HFFc6 (cell line): ENCODE results near the gene GABBR2. TPM values are rescaled to one million over a fixed set of nuclear protein-coding genes. Genes with fewer than 3 reads are reported as not detected.
"Not testable (repeated sequence)": the region's sequence is repeated elsewhere in the genome, so short reads cannot be mapped to it uniquely, and the experiment has no call there.

Experiments used
- DNase-seq: peaks from one replicate; pipeline ENCODE4 v3.0.0-alpha.2; 2018
- H3K27ac Mint-ChIP-seq: 2 replicates; pipeline ENCODE4 v1.8.0; 2020; ENCODE audit warnings: mild to moderate bottlenecking, mixed read lengths
- H3K27me3 Mint-ChIP-seq: 2 replicates; pipeline ENCODE4 v1.8.0; 2021; ENCODE audit warnings: mild to moderate bottlenecking, moderate library complexity, mixed read lengths; ENCODE audit not compliant: insufficient read depth
- H3K36me3 Mint-ChIP-seq: 2 replicates; pipeline ENCODE4 v1.8.0; 2021; ENCODE audit warnings: low read depth, mixed read lengths
- H3K4me1 Mint-ChIP-seq: 2 replicates; pipeline ENCODE4 v1.8.0; 2020; ENCODE audit warnings: low read depth, mixed read lengths
- H3K4me3 Mint-ChIP-seq: 2 replicates; pipeline ENCODE4 v1.8.0; 2020; ENCODE audit warnings: mild to moderate bottlenecking, moderate library complexity, mixed read lengths
- H3K9me3 Mint-ChIP-seq: 2 replicates; pipeline ENCODE4 v1.8.0; 2020; ENCODE audit warnings: mild to moderate bottlenecking, mixed read lengths
- CTCF ChIP-seq: fragments of 200-600 bp; sonication (generic); IDR thresholded peaks from 2 replicates; pipeline ENCODE4 v1.5.0; 2021; ENCODE audit warnings: antibody characterized with exemption, mild to moderate bottlenecking
- total RNA-seq, 6 experiments: library from RNA; stranded (reverse); fragmentation: NEBNext Ultra II Directional; extraction: Animal tissue kit (Norgen Biotek cat#: 25700); gene quantifications; 2 replicates in 1 of 6; 3 replicates in 5 of 6; pipeline ENCODE4 v1.2.3, GENCODE V29; 2021

GABBR2 gene
- total RNA-seq, 6 experiments from 2014 or later = 3.1 to 9.3 (median 7.6) TPM

GRCh38 chr9:98657897-98658296 lies 50.8 kb downstream of the GABBR2 start:
- no peaks in the 10 kb centered on the region; the same call in 1 of the 2 replicates for H3K9me3 Mint-ChIP-seq
- peaks cover 3% of the 10 kb centered on the region for H3K27me3 Mint-ChIP-seq
- peaks cover 69% of the 10 kb centered on the region for H3K4me1 Mint-ChIP-seq
- peak; percentile 90 for DNase-seq
- peak overlapping the region; percentile 97 for H3K27ac Mint-ChIP-seq
- H3K36me3 Mint-ChIP-seq = peaks cover 5% of the 10 kb centered on the region
- H3K4me3 Mint-ChIP-seq = peak overlapping the region; percentile 59
- TF ChIP-seq CTCF = no peak

GRCh38 chr9:98656511-98656910 lies 52.2 kb downstream of the GABBR2 start:
- Mint-ChIP-seq H3K27ac (peak overlapping the region; percentile 97), H3K36me3 (peaks cover 5% of the 10 kb centered on the region), H3K4me3 (no peak overlapping the region), H3K27me3 (peaks cover 3% of the 10 kb centered on the region; the same call in 1 of the 2 replicates), H3K9me3 (no peaks in the 10 kb centered on the region; the same call in 1 of the 2 replicates), H3K4me1 (peaks cover 69% of the 10 kb centered on the region)
- no peak for DNase-seq
- TF ChIP-seq CTCF = no peak

- not testable (repeated sequence) for H3K27me3 Mint-ChIP-seq, DNase-seq, H3K36me3 Mint-ChIP-seq, H3K27ac Mint-ChIP-seq, H3K9me3 Mint-ChIP-seq, H3K4me3 Mint-ChIP-seq
- peaks cover 74% of the 10 kb centered on the region for H3K4me1 Mint-ChIP-seq
Measured at GRCh38 chr9:98655428-98655827, 53.3 kb downstream of the GABBR2 start.

GRCh38 chr9:98654247-98654646 lies 54.5 kb downstream of the GABBR2 start:
- H3K4me1 Mint-ChIP-seq = peaks cover 70% of the 10 kb centered on the region
- peak overlapping the region; percentile 35 for H3K4me3 Mint-ChIP-seq
- H3K9me3 Mint-ChIP-seq = no peaks in the 10 kb centered on the region; the same call in 1 of the 2 replicates
- peaks cover 3% of the 10 kb centered on the region; the same call in 1 of the 2 replicates for H3K27me3 Mint-ChIP-seq
- peak; percentile 30; the same call in 1 of the 2 replicates for TF ChIP-seq CTCF
- peaks cover 5% of the 10 kb centered on the region for H3K36me3 Mint-ChIP-seq
- DNase-seq = peak; percentile 92
- peak overlapping the region; percentile 84 for H3K27ac Mint-ChIP-seq

- H3K36me3 Mint-ChIP-seq = peaks cover 5% of the 10 kb centered on the region
Measured at GRCh38 chr9:98652741-98653140, 56.0 kb downstream of the GABBR2 start.

More at GRCh38 chr9:98652741-98653140, 56.0 kb downstream of the GABBR2 start:
- Mint-ChIP-seq H3K9me3 (no peaks in the 10 kb centered on the region; the same call in 1 of the 2 replicates), H3K4me3 (no peak overlapping the region), H3K27me3 (peaks cover 3% of the 10 kb centered on the region; the same call in 1 of the 2 replicates), H3K4me1 (peaks cover 55% of the 10 kb centered on the region), H3K27ac (no peak overlapping the region)
- no peak for TF ChIP-seq CTCF
- DNase-seq = no peak
